GM12878 (cell line): ENCODE results near the gene DCAF15. TPM values are rescaled to one million over a fixed set of nuclear protein-coding genes. Genes with fewer than 3 reads are reported as not detected.

Source experiments
- ATAC-seq: fragments of 200-7000 bp; cut with Tn5 transposase; 3 replicates; pipeline ENCODE4 v1.9.1; 2020; ENCODE audit warnings: mild to moderate bottlenecking, moderate library complexity
- BruUV-seq: library from RNA; stranded (reverse); fragments of 400-500 nt; replicated peaks from 2 replicates; lab custom pipeline; 2021; lab: Mats Ljungman, UMichigan
- CTCF ChIA-PET: fragments of 300-600 bp; sonication (Branson Sonifier 250); formaldehyde crosslinking; extraction: SDS; loops from one replicate; lab custom pipeline; 2021; ENCODE audit warnings: inconsistent platforms; lab: Yijun Ruan, JAX
- POLR2A ChIA-PET: fragments of 350-600 bp; formaldehyde crosslinking; extraction: SDS; loops from one replicate; lab custom pipeline; 2021; ENCODE audit warnings: inconsistent platforms; lab: Charles Lee
- RAD21 ChIA-PET: fragments of 300-600 bp; sonication (Branson Sonifier 250); formaldehyde crosslinking; loops from one replicate; lab custom pipeline; 2023; ENCODE audit warnings: antibody characterized with exemption; ENCODE audit not compliant: unreplicated experiment; lab: Charles Lee
- SMC1A ChIA-PET: fragments of 300-600 bp; sonication (Branson Sonifier 250); formaldehyde crosslinking; loops from one replicate; lab custom pipeline; 2023; ENCODE audit not compliant: unreplicated experiment, uncharacterized antibody; lab: Charles Lee
- DNase-seq: peaks from one replicate; pipeline ENCODE4 v3.0.0-alpha.2; 2011; ENCODE audit warnings: low read depth, low spot score
- FAIRE-seq: peaks from 3 replicates; lab custom pipeline; 2011; peaks lifted over from hg19 to GRCh38; lab: Jason Lieb, UNC
- H2AFZ ChIP-seq: 2 replicates; pipeline ENCODE4 v1.6.0; 2011; ENCODE audit warnings: low read depth, low read length, control low read depth; ENCODE audit not compliant: control insufficient read depth
- H3K27ac ChIP-seq: 2 replicates; pipeline ENCODE4 v1.5.1; 2011; ENCODE audit warnings: control low read depth; ENCODE audit not compliant: control insufficient read depth, insufficient read depth
- H3K27me3 ChIP-seq, 2 experiments: replicated peaks in 1 of 2; 2 replicates each; pipeline versions ENCODE4 v1.6.0 to v1.6.1; 2011; ENCODE audit warnings: low read length in 1 of 2; ENCODE audit not compliant: control insufficient read depth in 2 of 2, insufficient read depth in 2 of 2
- H3K36me3 ChIP-seq, 2 experiments: 2 replicates each; pipeline ENCODE4 v1.5.1; 2011; ENCODE audit warnings: low read length in 1 of 2; ENCODE audit not compliant: control insufficient read depth in 2 of 2, insufficient read depth in 2 of 2
- H3K4me1 ChIP-seq: 2 replicates; pipeline ENCODE4 v1.6.1; 2011; ENCODE audit warnings: mild to moderate bottlenecking, low read length, moderate library complexity, mixed read lengths; ENCODE audit not compliant: control insufficient read depth, insufficient read depth
- H3K4me2 ChIP-seq: 2 replicates; pipeline ENCODE4 v1.6.0; 2011; ENCODE audit warnings: control low read depth; ENCODE audit not compliant: control insufficient read depth, insufficient read depth
- H3K4me3 ChIP-seq: fragments of 200-600 bp; sonication (generic); 2 replicates; pipeline ENCODE4 v1.5.1; 2016
- H3K79me2 ChIP-seq: 2 replicates; pipeline ENCODE4 v1.6.0; 2011; ENCODE audit warnings: low read length; ENCODE audit not compliant: control insufficient read depth, insufficient read depth
- H3K9ac ChIP-seq: 2 replicates; pipeline ENCODE4 v1.8.0; 2011; ENCODE audit warnings: low read length, control low read depth, mixed read lengths; ENCODE audit not compliant: control insufficient read depth, insufficient read depth
- H3K9me3 ChIP-seq: replicated peaks from 3 replicates; pipeline ENCODE4 v1.5.1; 2011; ENCODE audit warnings: mild to moderate bottlenecking, low read length; ENCODE audit not compliant: control insufficient read depth, insufficient read depth
- H4K20me1 ChIP-seq: 2 replicates; pipeline ENCODE4 v1.6.0; 2011; ENCODE audit not compliant: control insufficient read depth, insufficient read depth
- EP300 ChIP-seq, 2 experiments: fragments of 150-350 bp in 1 of 2; IDR thresholded peaks; 2 replicates each; pipeline ENCODE4 v1.6.1; 2011 to 2012; ENCODE audit warnings: low read depth in 2 of 2, low read length in 2 of 2, borderline replicate concordance in 1 of 2, improper control_type of control experiment in 1 of 2, inconsistent platforms in 1 of 2; ENCODE audit not compliant: control insufficient read depth in 1 of 2
- ETV6 ChIP-seq, 2 experiments: fragments of 450-650 bp in 1 of 2; IDR thresholded peaks in 1 of 2; conservative IDR thresholded peaks in 1 of 2; 2 replicates each; pipeline ENCODE4 v1.6.1; 2014; ENCODE audit warnings: antibody characterized with exemption in 1 of 2, borderline replicate concordance in 1 of 2, low read depth in 1 of 2, mild to moderate bottlenecking in 1 of 2, moderate library complexity in 1 of 2
- HDAC6 ChIP-seq: fragments of 200-600 bp; sonication (generic); IDR thresholded peaks from one replicate; pipeline ENCODE4 v1.8.0; 2017; ENCODE audit warnings: antibody characterized with exemption; ENCODE audit not compliant: unreplicated experiment
- KDM1A ChIP-seq: fragments of 200-600 bp; sonication (generic); IDR thresholded peaks from 2 replicates; pipeline ENCODE4 v1.6.1; 2016; ENCODE audit warnings: borderline replicate concordance
- NBN ChIP-seq: fragments of 450-650 bp; IDR thresholded peaks from 2 replicates; pipeline ENCODE4 v1.6.1; 2016
- NKRF ChIP-seq: fragments of 450-650 bp; conservative IDR thresholded peaks from 2 replicates; pipeline ENCODE4 v1.6.1; 2017; ENCODE audit warnings: mild to moderate bottlenecking, moderate library complexity
- PML ChIP-seq: IDR thresholded peaks from 2 replicates; pipeline ENCODE4 v1.6.1; 2012; ENCODE audit warnings: low read length, inconsistent platforms
- POLR2AphosphoS2 ChIP-seq: IDR thresholded peaks from 2 replicates; pipeline ENCODE4 v1.6.1; 2011; ENCODE audit warnings: low read depth, mild to moderate bottlenecking, low read length, improper control_type of control experiment, moderate library complexity
- POU2F2 ChIP-seq: IDR thresholded peaks from 3 replicates; pipeline ENCODE4 v1.6.1; 2011; ENCODE audit warnings: low read depth, mild to moderate bottlenecking, low read length, borderline replicate concordance
- SUPT20H ChIP-seq: IDR thresholded peaks from 2 replicates; pipeline ENCODE4 v1.6.1; 2011; ENCODE audit warnings: low read depth, mild to moderate bottlenecking, low read length, moderate library complexity, borderline replicate concordance; ENCODE audit not compliant: control insufficient read depth
- WGBS: methylation state at CpG from one replicate; pipeline ENCODE4 v1.1.6; 2016; ENCODE audit warnings: low lambda C conversion rate; ENCODE audit not compliant: insufficient replicate concordance, insufficient coverage; ENCODE audit errors: missing lambda C conversion rate; 5-methylcytosine and 5-hydroxymethylcytosine counted together
- in situ Hi-C: fragments of 300-500 bp; cut with MboI; formaldehyde crosslinking; loops from 9 replicates; pipeline ENCODE4 v1.14.3; 2018; ENCODE audit warnings: mixed read lengths
- intact Hi-C: fragments of 100-400 bp; cut with micrococcal nuclease; formaldehyde crosslinking; loops from one replicate; pipeline ENCODE4 v1.14.2; 2022; ENCODE audit not compliant: unreplicated experiment
- polyA plus RNA-seq, 11 experiments: library from polyadenylated mRNA; depleted of rRNA in 4 of 11; unstranded in 6 of 11; stranded (reverse) in 5 of 11; fragments of >200 nt; fragmentation: Nextera tagmentation in 4 of 11; fragmentation: Illumina TruSeq in 1 of 11; extraction: Ambion mirVana in 4 of 11; extraction: Trizol in 1 of 11; gene quantifications; 1 replicate in 1 of 11; 2 replicates in 10 of 11; pipeline versions ENCODE4 v1.2.1 to v1.2.3, GENCODE V29; 2011 to 2016; ENCODE audit warnings: inconsistent platforms in 2 of 11, missing spikeins in 2 of 11, low read depth in 1 of 11
- total RNA-seq, 4 experiments: library from RNA; depleted of rRNA in 3 of 4; stranded (reverse); fragments of >200 nt in 3 of 4; fragmentation: Illumina TruSeq in 1 of 4; extraction: Trizol in 1 of 4; gene quantifications; 2 replicates each; pipeline versions ENCODE4 v1.2.1 to v1.2.3, GENCODE V29; 2013 to 2021
- TF ChIP-seq, protein P1 (sequence below): fragments of 450-650 bp; IDR thresholded peaks from 2 replicates; pipeline ENCODE4 v1.6.1; 2017; ENCODE audit warnings: low read depth, mild to moderate bottlenecking, moderate library complexity
- TF ChIP-seq, protein P2 (sequence below): fragments of 450-650 bp; IDR thresholded peaks from 2 replicates; pipeline ENCODE4 v1.6.1; 2018; ENCODE audit warnings: mild to moderate bottlenecking, low read depth, moderate library complexity; ENCODE audit not compliant: partially characterized antibody

The DCAF15 gene
- total and polyA plus RNA-seq, 10 of the 15 experiments (the other 5 are each of a cell fraction or from before 2014, with no cell fraction given) = 0.16 to 63.4 (median 26.6) TPM

GRCh38 chr19:13981467-13981866, 29.2 kb downstream of the DCAF15 start (continued):
- TF ChIP-seq, protein P1, sequence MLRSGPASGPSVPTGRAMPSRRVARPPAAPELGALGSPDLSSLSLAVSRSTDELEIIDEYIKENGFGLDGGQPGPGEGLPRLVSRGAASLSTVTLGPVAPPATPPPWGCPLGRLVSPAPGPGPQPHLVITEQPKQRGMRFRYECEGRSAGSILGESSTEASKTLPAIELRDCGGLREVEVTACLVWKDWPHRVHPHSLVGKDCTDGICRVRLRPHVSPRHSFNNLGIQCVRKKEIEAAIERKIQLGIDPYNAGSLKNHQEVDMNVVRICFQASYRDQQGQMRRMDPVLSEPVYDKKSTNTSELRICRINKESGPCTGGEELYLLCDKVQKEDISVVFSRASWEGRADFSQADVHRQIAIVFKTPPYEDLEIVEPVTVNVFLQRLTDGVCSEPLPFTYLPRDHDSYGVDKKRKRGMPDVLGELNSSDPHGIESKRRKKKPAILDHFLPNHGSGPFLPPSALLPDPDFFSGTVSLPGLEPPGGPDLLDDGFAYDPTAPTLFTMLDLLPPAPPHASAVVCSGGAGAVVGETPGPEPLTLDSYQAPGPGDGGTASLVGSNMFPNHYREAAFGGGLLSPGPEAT = no peak
- TF ChIP-seq EP300 (IDR thresholded peaks at IDR 0.05; ENCODE audit: borderline replicate concordance in 1 of 2, control insufficient read depth in 1 of 2, low read depth in 2 of 2, low read length in 2 of 2) = no peak
- TF ChIP-seq SUPT20H = no peak
- no peak for TF ChIP-seq ETV6 (conservative IDR thresholded peaks at IDR 0.05 in 1 of 2, IDR thresholded peaks at IDR 0.05 in 1 of 2; ENCODE audit: borderline replicate concordance in 1 of 2, low read depth in 1 of 2)
- TF ChIP-seq NBN = no peak

DNA sequence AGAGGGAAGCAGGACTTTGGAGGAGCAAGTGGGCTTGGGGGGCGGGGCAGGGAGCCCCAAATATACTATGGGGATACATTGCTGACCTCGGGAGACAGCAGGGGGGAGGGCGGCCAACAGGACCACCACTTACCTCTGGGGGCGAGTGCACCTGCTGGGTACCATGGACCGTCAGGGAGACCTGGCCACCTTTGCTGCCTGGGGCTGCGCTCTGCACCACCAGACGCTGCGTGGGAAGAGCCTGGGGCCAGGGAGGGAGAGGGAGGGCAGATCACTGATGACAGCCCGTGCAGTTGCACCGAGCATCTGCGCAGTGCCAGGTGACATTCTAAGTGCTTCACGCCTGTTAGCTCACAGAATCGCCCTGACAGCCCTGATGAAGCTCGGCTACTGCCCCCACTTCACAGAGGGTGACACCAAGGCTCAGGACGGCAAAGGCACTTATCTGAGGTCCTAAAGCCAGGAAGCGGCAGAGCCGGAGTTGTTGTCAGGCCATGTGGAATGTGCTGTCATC, 29.7 kb downstream of the DCAF15 start:
- ChIA-PET CTCF (no interaction called here), SMC1A (interaction anchor here (1.1 kb wide), 1 partner anchor 12 kb away, joined by 3 read pairs; no protein-coding TSS in a partner anchor), RAD21 (no interaction called here), POLR2A (no interaction called here)
- Histone ChIP-seq H3K4me3 (no peak overlapping the region), H3K9ac (no peak overlapping the region), H3K4me2 (no peak overlapping the region), H3K79me2 (no peaks in the 10 kb centered on the region), H3K27ac (no peak overlapping the region), H4K20me1 (no peaks in the 10 kb centered on the region), H3K4me1 (peaks cover 19% of the 10 kb centered on the region), H3K27me3 (no peaks in the 10 kb centered on the region), H2AFZ (no peak overlapping the region), H3K9me3 (no peaks in the 10 kb centered on the region), H3K36me3 (no peaks in the 10 kb centered on the region; a peak in 1 of 4 replicates)
- DNase-seq = no peak
- in situ Hi-C loops = no loop called here
- no TSS peak for BruUV-seq
- TF ChIP-seq POLR2AphosphoS2 (no peak), HDAC6 (no peak), NKRF (no peak), POU2F2 (no peak), PML (no peak), KDM1A (no peak)
- TF ChIP-seq, protein P2, sequence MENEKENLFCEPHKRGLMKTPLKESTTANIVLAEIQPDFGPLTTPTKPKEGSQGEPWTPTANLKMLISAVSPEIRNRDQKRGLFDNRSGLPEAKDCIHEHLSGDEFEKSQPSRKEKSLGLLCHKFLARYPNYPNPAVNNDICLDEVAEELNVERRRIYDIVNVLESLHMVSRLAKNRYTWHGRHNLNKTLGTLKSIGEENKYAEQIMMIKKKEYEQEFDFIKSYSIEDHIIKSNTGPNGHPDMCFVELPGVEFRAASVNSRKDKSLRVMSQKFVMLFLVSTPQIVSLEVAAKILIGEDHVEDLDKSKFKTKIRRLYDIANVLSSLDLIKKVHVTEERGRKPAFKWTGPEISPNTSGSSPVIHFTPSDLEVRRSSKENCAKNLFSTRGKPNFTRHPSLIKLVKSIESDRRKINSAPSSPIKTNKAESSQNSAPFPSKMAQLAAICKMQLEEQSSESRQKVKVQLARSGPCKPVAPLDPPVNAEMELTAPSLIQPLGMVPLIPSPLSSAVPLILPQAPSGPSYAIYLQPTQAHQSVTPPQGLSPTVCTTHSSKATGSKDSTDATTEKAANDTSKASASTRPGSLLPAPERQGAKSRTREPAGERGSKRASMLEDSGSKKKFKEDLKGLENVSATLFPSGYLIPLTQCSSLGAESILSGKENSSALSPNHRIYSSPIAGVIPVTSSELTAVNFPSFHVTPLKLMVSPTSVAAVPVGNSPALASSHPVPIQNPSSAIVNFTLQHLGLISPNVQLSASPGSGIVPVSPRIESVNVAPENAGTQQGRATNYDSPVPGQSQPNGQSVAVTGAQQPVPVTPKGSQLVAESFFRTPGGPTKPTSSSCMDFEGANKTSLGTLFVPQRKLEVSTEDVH = no peak
- intact Hi-C loops = loop anchor here (10.0 kb wide), 1 partner anchor 53 kb away; the partner anchor contains the start of gene IL27RA
- no peak for FAIRE-seq
- WGBS = 74% methylated on average over 17 of the region's 17 CpGs
- no peak for ATAC-seq
